Measurements from ENCODE around the gene ALPG.
A peak's percentile ranks its signal among the peaks of the same experiment; 100 is the strongest.
"Not testable (repeated sequence)": the region's sequence is repeated elsewhere in the genome, so short reads cannot be mapped to it uniquely, and the experiment has no call there.

Gene ALPG

DNA sequence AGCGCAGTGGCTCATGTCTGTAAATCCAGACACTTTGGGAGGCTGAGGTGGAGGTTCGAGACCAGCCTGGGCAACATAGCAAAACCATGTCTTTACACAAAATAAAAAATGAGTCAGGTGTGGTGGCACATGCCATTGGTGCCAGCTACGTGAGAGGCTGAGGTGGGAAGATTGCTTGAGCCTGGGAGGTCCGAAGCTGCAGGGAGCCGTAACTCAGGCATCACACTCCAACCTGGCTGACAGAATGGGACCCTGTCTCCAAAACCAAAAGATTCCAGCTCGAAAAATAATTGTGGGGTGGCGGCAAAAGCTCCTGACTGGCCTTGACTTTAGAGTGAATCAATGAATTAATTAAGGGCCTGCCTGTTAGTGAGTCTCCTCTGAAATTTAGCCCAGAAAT lies 29.3 kb upstream of the ALPG start:
- DNase-seq (ENCODE audit: low spot score): no peak

DNA sequence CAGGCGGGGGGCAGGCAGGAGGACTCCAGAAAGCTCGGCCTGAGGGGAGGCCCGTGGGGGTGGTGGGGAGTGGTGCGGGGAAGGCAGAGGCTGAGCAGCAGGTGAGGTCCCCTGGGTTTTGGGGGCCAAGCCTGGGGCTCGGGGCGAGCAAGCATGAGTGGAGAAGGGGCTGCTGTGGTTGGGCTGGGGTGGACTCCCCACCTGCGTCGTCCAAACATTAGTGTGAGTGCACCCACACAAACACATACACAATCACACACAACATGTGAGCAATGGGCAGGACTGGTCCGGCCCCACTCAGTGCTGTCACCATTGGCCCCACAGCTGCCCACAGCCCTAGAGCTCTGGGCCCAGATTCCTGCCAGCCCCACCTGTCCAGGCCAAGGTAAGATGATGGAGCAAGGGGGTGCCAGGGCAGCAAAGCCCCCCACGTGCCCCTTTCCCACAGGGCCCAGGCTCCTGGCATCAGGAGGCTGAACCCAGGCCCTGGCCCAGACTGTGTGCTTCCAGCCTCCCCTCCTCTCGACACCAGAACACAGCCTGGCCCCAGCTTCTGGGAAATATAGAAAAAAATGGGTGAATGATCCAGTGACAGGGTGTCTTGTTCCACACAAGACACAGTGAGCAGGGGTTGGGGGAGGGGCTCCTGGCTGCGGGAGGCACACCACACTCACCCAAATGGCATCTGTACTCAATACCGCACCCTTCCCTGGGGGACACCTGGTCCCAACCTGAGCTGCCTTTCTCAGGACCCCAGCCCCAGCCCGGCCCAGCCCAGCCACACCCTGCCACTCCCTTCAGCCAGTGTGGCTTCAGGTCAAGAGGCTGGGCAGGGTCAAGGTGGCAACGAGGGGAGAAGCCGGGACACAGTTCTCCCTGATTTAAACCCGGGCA lies 28.6 kb upstream of the ALPG start:
- no peak for DNase-seq (ENCODE audit: low spot score)

DNA sequence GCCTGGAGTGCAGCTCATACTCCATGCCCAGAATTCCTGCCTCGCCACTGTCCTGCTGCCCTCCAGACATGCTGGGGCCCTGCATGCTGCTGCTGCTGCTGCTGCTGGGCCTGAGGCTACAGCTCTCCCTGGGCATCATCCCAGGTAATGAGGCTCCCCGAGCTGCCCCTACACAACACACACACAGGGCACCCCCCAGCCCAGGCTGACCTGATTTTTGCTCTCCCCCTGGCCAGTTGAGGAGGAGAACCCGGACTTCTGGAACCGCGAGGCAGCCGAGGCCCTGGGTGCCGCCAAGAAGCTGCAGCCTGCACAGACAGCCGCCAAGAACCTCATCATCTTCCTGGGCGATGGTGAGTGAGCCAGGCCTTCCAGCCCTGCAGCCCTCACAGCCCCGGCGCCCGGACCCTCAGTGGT lies 27.9 kb upstream of the ALPG start, which contains the start of gene ALPP:
TSS of gene ALPP (plus strand) at position 17 of the 417 bp plus-strand sequence. CDS start at position 69, 52 bp downstream.
- not testable (repeated sequence) for DNase-seq (ENCODE audit: low spot score)

DNA sequence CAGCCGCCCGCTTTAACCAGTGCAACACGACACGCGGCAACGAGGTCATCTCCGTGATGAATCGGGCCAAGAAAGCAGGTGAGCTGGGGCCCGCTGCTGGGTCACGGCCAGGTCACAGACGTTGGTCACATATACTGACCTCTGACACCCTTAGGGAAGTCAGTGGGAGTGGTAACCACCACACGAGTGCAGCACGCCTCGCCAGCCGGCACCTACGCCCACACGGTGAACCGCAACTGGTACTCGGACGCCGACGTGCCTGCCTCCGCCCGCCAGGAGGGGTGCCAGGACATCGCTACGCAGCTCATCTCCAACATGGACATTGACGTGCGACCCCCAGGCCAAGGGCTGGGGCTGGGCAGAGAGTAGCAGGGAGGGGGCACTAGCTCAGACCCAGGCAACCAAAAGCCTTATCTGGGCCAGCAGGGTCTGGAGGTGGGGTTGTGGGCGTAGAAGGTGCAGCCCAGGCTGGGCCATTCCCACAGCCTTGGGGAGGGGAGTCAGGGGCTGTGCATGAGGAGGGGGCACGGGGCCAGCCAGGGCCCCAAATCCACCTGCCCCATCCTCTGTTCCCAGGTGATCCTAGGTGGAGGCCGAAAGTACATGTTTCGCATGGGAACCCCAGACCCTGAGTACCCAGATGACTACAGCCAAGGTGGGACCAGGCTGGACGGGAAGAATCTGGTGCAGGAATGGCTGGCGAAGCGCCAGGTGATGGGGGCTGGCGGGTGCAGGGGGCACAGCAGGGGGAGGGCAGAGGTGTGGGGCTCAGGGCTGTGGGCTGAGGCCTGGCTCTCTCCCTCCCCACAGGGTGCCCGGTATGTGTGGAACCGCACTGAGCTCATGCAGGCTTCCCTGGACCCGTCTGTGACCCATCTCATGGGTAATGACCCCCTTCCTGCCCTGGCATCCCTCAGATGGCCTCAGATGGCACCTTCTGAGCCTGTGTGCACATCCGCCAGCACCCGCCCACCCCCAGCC lies 26.7 kb upstream of the ALPG start:
- not testable (repeated sequence) for DNase-seq (ENCODE audit: low spot score)

DNA sequence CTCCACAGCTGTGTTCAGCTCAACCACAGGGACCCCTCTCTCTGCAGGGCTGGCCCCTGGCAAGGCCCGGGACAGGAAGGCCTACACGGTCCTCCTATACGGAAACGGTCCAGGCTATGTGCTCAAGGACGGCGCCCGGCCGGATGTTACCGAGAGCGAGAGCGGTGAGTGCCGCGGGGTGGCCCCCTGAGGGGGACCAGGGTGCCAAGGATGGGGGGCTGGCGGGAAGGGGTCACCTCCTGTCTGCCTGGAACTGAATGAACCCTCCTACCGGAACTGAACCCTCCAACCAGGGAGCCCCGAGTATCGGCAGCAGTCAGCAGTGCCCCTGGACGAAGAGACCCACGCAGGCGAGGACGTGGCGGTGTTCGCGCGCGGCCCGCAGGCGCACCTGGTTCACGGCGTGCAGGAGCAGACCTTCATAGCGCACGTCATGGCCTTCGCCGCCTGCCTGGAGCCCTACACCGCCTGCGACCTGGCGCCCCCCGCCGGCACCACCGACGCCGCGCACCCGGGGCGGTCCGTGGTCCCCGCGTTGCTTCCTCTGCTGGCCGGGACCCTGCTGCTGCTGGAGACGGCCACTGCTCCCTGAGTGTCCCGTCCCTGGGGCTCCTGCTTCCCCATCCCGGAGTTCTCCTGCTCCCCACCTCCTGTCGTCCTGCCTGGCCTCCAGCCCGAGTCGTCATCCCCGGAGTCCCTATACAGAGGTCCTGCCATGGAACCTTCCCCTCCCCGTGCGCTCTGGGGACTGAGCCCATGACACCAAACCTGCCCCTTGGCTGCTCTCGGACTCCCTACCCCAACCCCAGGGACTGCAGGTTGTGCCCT lies 25.2 kb upstream of the ALPG start:
- DNase-seq (ENCODE audit: low spot score): peak; percentile 37

DNA sequence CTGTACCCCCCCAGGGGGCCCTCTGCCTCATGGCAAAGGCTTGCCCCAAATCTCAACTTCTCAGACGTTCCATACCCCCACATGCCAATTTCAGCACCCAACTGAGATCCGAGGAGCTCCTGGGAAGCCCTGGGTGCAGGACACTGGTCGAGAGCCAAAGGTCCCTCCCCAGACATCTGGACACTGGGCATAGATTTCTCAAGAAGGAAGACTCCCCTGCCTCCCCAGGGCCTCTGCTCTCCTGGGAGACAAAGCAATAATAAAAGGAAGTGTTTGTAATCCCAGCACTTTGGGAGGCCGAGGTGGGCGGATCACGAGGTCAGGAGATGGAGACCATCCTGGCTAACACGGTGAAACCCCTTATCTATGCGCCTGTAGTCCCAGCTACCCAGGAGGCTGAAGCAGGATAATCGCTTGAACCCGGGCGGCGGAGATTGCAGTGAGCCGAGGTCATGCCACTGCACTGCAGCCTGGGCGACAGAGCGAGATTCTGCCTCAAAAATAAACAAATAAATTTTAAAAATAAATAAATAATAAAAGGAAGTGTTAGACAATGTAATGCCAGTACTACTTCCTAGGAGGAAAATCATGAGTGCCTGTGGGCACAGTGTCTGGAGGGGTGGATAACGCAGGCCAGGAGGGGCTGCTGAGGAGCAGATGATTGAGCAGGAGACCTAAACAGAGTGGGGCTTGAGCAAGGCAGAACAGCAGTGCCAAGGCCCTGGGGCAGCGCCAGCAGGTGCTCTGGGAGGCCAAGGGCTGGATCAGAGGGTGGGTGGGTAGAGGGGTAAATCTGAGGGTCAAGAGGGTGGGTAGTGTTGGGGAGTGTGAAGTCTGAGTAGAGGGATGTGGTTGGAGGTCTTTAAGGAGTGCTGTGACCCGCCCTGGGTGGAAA lies 24.1 kb upstream of the ALPG start:
- no peak for DNase-seq (ENCODE audit: low spot score)

DNA sequence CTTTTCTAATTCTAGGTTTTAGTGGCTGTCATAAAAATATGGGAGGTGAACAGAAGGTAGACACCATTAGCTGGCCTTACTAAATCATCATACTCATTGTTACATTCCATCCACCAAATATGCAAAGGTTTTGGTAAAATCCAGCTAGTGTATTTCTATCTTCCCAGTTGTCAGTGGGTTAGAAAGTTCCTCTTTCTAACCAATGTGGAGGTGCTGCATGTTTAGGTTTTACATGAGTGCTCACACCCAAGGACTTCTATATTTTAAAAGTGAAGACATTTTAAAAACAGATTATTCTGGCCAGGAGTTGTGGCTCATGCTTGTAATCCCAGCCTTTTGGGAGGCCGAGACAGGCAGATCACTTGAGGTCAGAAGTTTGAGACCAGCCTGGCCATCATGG lies 22.2 kb upstream of the ALPG start:
- DNase-seq (ENCODE audit: low spot score): no peak

DNA sequence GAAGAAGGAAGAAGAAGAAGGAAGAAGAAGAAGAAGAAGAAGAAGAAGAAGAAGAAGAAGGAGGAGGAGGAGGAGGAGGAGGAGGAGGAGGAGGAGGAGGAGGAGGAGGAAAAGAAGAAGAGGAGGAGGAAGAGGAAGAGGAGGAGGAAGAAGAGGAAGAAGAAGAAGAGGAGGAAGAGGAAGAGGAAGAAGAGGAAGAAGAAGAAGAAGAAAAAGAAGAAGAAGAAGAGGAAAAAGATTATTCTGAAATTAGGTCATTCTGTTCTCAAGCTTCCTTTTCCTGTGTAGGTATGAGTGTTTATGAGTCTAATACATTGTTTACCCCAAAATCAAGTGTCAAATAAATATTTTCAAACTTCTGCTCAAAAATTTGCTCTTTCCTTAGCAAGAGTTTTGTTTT lies 21.6 kb upstream of the ALPG start:
- DNase-seq (ENCODE audit: low spot score): not testable (repeated sequence)

DNA sequence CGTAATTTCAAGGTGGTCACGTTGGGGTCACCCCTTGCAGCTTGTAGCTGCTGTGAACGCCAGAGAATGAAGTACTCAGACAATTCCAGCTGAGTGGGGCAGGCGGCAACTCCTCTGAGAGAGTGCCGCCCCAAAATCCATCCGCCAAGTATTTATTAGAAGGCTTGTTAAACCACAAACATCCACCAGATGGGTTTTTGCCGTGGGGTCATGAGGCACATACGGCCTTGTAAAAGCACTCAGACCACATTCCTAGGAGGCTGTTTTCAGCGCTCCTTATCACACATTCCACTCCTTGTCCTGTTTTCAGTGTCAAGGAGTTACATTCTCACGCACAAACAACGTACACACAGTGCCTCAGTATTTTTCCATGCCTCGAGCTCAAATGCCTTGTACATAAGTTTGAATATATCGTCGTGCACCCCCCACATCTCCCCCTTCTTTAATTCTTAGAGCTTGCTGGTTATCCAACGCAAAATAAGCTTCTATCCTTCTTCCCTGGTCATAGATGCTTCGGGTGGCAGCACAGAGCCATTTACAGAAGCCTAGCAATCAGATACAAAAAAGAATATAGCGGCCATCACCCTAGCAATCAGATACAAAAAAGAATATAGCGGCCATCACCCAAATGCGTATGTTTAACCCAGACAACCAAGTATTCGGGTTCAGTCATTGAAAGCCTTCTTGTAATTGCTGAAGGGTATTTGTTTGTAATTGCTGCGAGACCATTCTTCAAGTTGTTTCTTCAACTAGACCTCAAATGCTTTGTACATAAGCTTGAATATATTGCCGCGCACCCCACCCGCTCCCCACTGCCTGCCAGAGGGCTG lies 20.8 kb upstream of the ALPG start:
- no peak for DNase-seq (ENCODE audit: low spot score)

DNA sequence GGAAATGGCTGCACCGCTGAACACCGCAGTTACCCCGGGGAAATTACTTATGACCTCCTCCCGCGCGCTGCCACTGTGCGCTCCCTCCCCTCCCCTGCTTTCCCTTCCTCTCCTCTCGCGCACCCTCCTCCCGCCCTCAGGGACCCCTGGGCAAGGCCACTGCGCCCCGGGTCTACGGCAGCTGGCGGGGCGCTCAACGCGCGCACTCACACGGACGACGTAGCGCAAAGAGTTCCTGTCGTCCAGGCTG lies 20.2 kb upstream of the ALPG start:
- no peak for DNase-seq (ENCODE audit: low spot score)

DNA sequence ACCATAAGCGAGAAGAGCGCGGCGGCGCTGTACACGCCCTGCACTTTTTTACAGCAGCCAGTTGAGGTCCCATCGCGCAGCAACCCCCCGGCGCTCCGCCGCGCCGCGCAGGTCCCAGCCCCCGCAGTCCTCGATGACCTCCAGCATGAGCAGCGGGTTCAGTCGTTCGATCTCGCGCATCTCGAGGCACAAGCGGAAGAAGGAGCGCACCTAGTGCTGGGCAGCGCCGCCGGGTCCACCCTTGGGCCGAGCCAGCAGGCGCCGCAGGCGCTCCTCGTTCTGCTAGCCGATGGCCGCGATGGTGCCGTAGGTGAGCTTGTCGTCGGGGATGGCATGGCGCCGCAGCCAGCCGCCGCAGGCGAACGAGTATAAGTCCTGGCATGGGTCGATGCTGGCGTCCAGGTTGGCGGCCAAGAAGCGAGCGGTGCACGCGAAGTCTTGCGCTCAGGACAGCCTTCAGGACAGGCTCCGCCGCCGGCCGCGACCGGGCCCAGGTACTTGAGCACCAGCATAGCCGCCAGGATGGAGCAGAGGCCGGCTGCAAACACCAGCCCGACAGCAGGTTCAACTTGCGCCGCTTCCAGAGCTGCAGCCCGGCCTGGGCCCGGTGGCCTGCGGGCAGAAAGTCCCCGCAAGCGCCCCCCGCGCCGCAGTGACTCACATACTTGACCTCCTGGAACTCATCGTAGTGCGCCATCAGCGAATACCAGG lies 19.7 kb upstream of the ALPG start:
- DNase-seq (ENCODE audit: low spot score): no peak

DNA sequence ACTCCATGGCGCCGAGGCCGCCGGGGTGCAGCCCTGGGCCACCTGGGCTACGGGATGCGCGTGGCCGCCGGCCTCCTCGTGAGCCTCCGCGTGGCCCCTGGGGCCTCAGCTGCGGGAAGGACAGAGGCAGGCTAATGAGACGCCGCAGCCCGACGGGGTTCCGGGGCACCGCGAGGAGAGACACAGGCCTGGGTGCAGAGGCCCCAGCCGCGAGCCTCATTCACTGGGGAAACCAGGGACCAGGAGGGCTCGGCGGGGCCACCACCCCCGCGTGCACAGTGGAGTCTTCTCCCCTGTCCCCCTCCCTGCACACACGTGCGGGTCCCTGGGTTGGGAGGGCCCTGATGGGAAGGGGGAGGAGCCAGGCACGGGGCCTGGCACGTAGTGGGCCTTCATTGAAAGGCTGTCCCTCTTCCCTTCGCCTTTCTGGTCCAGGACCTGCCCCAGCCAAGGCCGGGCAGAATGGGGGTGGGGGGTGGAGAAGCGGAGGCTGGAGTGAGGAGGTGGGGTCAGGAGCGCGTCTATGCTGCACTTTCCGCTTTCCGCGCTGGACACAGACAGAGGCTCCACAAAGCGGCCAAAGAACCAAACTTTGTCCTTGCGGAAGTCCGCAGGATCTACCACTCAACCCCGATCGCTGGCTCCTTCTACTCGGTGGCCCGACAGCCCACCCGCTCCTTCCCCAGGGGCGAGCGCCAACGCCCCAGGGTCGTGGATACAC lies 19.0 kb upstream of the ALPG start:
- no peak for DNase-seq (ENCODE audit: low spot score)

DNA sequence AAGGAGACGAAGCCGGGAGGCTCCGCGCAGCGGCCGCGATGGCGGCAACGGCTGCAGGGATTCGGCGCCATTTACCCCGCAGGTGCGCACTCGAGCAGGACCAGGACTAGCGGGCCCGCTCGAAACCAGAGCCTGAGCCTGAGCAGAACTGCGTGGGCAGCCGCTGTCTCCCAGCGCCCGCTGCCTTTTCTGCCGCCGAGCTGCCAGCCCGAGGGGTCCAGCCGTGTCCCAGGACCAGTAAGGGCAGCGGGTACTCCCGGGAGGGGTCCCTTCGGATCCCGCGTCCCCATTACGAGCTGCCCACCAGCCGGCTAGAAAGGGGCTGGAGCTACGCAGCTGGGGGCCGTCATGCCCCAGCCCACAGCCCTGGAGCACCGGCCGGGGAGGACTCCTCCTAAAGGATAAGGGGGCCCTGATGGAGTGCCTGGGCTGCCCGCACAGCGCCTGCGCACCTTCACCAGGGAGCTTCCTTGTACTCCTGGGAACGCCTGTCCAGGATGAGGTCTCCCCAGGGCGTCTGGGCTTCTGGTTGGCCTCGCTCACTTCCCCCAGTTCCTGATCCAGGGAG lies 18.2 kb upstream of the ALPG start:
- no peak for DNase-seq (ENCODE audit: low spot score)

DNA sequence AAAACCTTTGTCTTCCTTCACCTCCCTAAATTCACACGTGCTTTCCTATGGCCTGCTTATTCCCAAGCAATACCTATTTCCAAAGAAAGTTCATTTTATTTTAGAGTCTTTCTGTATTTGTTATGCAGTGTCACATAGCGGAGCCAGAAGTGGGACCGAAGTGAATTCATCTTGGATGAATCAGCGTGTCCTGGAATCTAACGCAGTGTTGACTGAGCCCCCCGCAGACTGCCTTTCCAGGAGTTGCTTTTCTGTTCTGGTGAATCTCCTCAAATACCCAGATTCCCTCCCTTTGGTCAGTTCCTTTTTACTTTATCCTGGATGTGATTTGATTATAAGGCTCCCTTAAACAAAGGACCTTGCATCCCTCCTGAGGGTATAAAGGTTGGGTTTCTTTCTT lies 17.3 kb upstream of the ALPG start:
- no peak for DNase-seq (ENCODE audit: low spot score)

DNA sequence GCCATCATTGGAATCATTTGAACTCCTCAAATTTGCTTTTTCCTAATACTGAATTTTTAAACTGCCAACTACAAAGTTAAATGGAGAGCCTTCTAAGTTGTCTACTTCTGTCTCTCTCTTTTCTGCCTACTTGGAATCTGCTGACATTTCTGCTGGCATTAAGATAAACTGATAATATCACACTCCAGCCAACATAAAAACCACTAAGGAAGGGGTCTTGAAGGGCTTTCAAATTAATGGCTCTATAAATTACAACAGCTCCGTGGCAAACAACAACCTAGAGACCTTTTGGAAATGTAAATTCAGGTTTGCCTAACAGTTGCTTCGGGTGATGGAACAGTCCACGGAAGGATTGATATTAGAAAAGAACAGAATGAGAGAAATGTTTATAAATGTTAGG lies 16.0 kb upstream of the ALPG start:
- no peak for DNase-seq (ENCODE audit: low spot score)

DNA sequence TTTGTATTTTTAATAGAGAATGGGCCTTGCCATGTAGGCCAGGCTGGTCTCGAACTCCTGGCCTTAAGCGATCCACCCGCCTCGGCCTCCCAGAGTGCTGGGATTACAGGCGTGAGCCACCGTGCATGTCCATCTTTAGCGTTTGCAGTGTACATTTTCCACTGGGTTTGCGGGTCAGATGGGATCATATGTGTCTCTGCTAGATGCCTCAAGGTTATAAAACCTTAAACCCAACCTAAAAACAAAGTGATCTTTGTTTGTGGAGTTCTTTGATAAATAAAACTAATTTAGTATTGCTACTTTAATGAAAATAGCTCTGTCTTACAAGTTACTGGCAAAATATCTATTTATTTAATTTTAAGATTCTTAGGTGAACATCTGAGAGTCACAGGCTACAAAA lies 13.1 kb upstream of the ALPG start:
- DNase-seq (ENCODE audit: low spot score): no peak

DNA sequence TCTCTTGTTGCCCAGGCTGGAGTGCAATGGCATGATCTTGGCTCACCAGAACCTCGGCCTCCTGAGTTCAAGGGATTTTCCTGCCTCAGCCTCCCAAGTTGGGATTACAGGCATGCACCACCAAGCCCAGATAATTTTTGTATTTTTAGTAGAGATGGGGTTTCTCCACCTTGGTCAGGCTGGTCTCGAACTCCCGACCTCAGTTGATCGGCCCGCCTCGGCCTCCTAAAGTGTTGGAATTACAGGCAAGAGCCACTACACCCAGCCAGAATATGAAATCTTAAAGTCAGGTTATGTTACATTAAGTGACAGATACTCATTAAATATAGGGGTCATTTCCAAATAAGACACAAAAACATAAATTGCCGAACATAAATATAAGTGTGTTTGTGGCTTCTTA lies 12.2 kb upstream of the ALPG start:
- DNase-seq (ENCODE audit: low spot score): not testable (repeated sequence)

DNA sequence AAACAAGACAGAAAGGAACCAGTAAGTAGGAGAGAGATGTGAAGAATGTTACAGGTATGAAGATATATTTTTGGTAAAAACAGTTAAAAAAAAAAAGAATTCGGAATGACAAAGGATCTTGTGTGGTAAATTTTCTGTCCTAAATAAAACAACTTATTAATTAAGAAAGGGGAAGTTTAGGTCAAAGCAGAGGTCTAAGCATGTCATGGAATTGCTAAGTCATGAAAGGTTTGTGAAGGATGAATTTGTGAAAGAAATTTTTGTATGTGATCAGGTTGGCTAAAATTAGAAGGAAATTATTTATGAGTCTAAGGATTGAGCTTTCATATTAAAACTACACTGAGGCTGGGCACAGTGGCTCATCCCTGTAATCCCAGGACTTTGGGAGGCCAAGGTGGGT lies 11.1 kb upstream of the ALPG start:
- no peak for DNase-seq (ENCODE audit: low spot score)

DNA sequence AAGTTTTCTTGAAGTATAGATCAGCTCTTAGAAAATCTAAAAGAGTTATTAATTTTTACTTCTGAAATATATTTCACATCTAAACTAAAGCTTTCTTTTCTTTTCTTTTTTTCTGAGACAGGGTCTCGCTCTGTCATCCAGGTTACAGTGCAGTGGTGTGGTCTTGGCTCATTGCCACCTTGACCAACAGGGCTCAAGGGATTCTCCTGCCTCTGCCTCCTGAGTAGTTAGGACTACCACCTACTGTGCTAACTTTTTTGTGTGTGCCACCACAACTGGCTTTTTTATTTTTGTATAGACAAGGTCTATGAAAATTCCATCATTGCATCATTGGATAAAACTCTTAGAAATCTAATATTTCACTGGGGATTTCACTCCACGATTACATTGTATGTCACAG lies 10.0 kb upstream of the ALPG start:
- DNase-seq (ENCODE audit: low spot score): no peak

Data from HuH-7 (cell line).